ENCODE results near the gene FBXO4.

The FBXO4 gene

DNA sequence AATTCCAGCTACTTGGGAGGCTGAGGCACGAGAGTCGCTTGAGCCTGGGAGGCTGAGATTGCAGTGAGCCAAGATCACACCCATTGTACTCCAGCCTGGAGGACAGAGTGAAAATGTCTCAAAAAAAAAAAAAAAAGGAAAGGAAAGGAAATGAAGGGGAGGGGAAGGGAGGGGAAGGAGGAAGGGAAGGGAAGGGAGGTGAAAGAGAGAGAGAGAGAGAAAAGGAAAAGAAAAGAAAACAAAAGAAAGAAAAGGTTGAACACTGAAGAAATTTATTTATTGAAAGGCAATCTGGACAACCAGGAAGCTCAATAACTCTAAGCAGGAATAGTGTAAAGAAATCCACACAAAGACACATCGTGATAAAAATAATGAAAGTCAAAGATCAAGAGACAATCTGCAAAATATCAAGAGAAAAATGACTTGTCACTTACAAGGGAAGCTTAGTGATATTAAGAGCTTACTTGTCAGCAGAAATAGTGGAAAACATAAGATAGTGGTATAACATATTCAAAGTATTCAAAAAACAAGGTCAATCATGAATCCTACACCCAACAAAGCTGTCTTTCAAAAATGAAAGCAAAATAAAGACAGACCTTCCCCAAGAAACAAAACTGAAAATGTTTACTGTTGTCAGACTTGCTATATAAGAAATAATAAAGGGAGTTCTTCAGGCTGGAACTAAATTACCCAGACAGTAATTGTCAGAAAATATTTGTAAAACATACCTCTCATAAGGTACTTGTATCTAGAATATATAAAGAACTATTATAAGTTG lies 31.8 kb upstream of the FBXO4 start:
- no peak overlapping the region for H3K4me3 ChIP-seq (ENCODE audit: low read length)
- no peaks in the 10 kb centered on the region for H3K4me1 ChIP-seq (ENCODE audit: control insufficient read depth, low read depth, low read length)
- H3K9me3 ChIP-seq (ENCODE audit: control insufficient read depth, low read depth, low read length): peaks cover 3% of the 10 kb centered on the region
- peaks cover 8% of the 10 kb centered on the region for H3K27me3 ChIP-seq (ENCODE audit: control insufficient read depth, insufficient read depth, low read length)
- no peaks in the 10 kb centered on the region for H3K36me3 ChIP-seq (ENCODE audit: control insufficient read depth, low read depth, low read length)
- H3K27ac ChIP-seq (ENCODE audit: low read length): no peak overlapping the region
- H3K9ac ChIP-seq (ENCODE audit: low read length): no peak overlapping the region

GRCh38 chr5:41896230-41896629 lies 28.9 kb upstream of the FBXO4 start:
- Histone ChIP-seq H3K27me3 (ENCODE audit: control insufficient read depth, insufficient read depth, low read length) (peaks cover 8% of the 10 kb centered on the region), H3K36me3 (ENCODE audit: control insufficient read depth, low read depth, low read length) (no peaks in the 10 kb centered on the region), H3K4me3 (ENCODE audit: low read length) (no peak overlapping the region), H3K4me1 (ENCODE audit: control insufficient read depth, low read depth, low read length) (no peaks in the 10 kb centered on the region), H3K27ac (ENCODE audit: low read length) (no peak overlapping the region), H3K9ac (ENCODE audit: low read length) (no peak overlapping the region), H3K9me3 (ENCODE audit: control insufficient read depth, low read depth, low read length) (no peaks in the 10 kb centered on the region)

GRCh38 chr5:41903382-41903891 lies 21.6 kb upstream of the FBXO4 start:
- Histone ChIP-seq H3K27ac (ENCODE audit: low read length) (peak overlapping the region; percentile 3), H3K4me3 (ENCODE audit: low read length) (peak overlapping the region; percentile 56), H3K9ac (ENCODE audit: low read length) (peak overlapping the region; percentile 40), H3K36me3 (ENCODE audit: control insufficient read depth, low read depth, low read length) (peaks cover 16% of the 10 kb centered on the region), H3K4me1 (ENCODE audit: control insufficient read depth, low read depth, low read length) (peaks cover 4% of the 10 kb centered on the region), H3K27me3 (ENCODE audit: control insufficient read depth, insufficient read depth, low read length) (peaks cover 4% of the 10 kb centered on the region), H3K9me3 (ENCODE audit: control insufficient read depth, low read depth, low read length) (no peaks in the 10 kb centered on the region)

GRCh38 chr5:41903892-41904799 lies 20.9 kb upstream of the FBXO4 start, which contains the start of gene RIMOC1:
Gene RIMOC1, plus strand, starts transcription at chr5:41904344. Its CDS starts 24 bp downstream, at chr5:41904368.
- peaks cover 22% of the 10 kb centered on the region for H3K36me3 ChIP-seq (ENCODE audit: control insufficient read depth, low read depth, low read length)
- peak within 1 kb of the TSS; percentile 92 for H3K9ac ChIP-seq (ENCODE audit: low read length)
- H3K27ac ChIP-seq (ENCODE audit: low read length): peak within 1 kb of the TSS; percentile 81
- H3K27me3 ChIP-seq (ENCODE audit: control insufficient read depth, insufficient read depth, low read length): peaks cover 4% of the 10 kb centered on the region
- peak within 1 kb of the TSS; percentile 94 for H3K4me3 ChIP-seq (ENCODE audit: low read length)
- no peaks in the 10 kb centered on the region for H3K9me3 ChIP-seq (ENCODE audit: control insufficient read depth, low read depth, low read length)
- peaks cover 4% of the 10 kb centered on the region for H3K4me1 ChIP-seq (ENCODE audit: control insufficient read depth, low read depth, low read length)

GRCh38 chr5:41906151-41906550 lies 18.9 kb upstream of the FBXO4 start:
- no peak overlapping the region for H3K9ac ChIP-seq (ENCODE audit: low read length)
- no peak overlapping the region for H3K27ac ChIP-seq (ENCODE audit: low read length)
- H3K9me3 ChIP-seq (ENCODE audit: control insufficient read depth, low read depth, low read length): no peaks in the 10 kb centered on the region
- H3K27me3 ChIP-seq (ENCODE audit: control insufficient read depth, insufficient read depth, low read length): peaks cover 4% of the 10 kb centered on the region
- H3K4me3 ChIP-seq (ENCODE audit: low read length): no peak overlapping the region
- H3K4me1 ChIP-seq (ENCODE audit: control insufficient read depth, low read depth, low read length): peaks cover 4% of the 10 kb centered on the region
- peaks cover 38% of the 10 kb centered on the region for H3K36me3 ChIP-seq (ENCODE audit: control insufficient read depth, low read depth, low read length)

GRCh38 chr5:41908374-41909079 lies 16.6 kb upstream of the FBXO4 start:
- H3K27ac ChIP-seq (ENCODE audit: low read length): no peak overlapping the region
- H3K36me3 ChIP-seq (ENCODE audit: control insufficient read depth, low read depth, low read length): peaks cover 60% of the 10 kb centered on the region
- H3K9me3 ChIP-seq (ENCODE audit: control insufficient read depth, low read depth, low read length): no peaks in the 10 kb centered on the region
- H3K4me1 ChIP-seq (ENCODE audit: control insufficient read depth, low read depth, low read length): peaks cover under 1% of the 10 kb centered on the region
- no peak overlapping the region for H3K9ac ChIP-seq (ENCODE audit: low read length)
- no peaks in the 10 kb centered on the region for H3K27me3 ChIP-seq (ENCODE audit: control insufficient read depth, insufficient read depth, low read length)
- no peak overlapping the region for H3K4me3 ChIP-seq (ENCODE audit: low read length)

GRCh38 chr5:41918105-41918504 lies 7.0 kb upstream of the FBXO4 start:
- Histone ChIP-seq H3K4me3 (ENCODE audit: low read length) (no peak overlapping the region), H3K36me3 (ENCODE audit: control insufficient read depth, low read depth, low read length) (peaks cover 59% of the 10 kb centered on the region), H3K27ac (ENCODE audit: low read length) (no peak overlapping the region), H3K9me3 (ENCODE audit: control insufficient read depth, low read depth, low read length) (no peaks in the 10 kb centered on the region), H3K9ac (ENCODE audit: low read length) (no peak overlapping the region), H3K4me1 (ENCODE audit: control insufficient read depth, low read depth, low read length) (no peaks in the 10 kb centered on the region), H3K27me3 (ENCODE audit: control insufficient read depth, insufficient read depth, low read length) (no peaks in the 10 kb centered on the region)

GRCh38 chr5:41921166-41921565 lies 3.9 kb upstream of the FBXO4 start:
- Histone ChIP-seq H3K36me3 (ENCODE audit: control insufficient read depth, low read depth, low read length) (peaks cover 34% of the 10 kb centered on the region), H3K27ac (ENCODE audit: low read length) (no peak overlapping the region), H3K4me1 (ENCODE audit: control insufficient read depth, low read depth, low read length) (no peaks in the 10 kb centered on the region), H3K4me3 (ENCODE audit: low read length) (no peak overlapping the region), H3K9me3 (ENCODE audit: control insufficient read depth, low read depth, low read length) (no peaks in the 10 kb centered on the region), H3K9ac (ENCODE audit: low read length) (no peak overlapping the region), H3K27me3 (ENCODE audit: control insufficient read depth, insufficient read depth, low read length) (no peaks in the 10 kb centered on the region)

GRCh38 chr5:41921874-41922273 lies 3.2 kb upstream of the FBXO4 start:
- Histone ChIP-seq H3K9ac (ENCODE audit: low read length) (no peak overlapping the region), H3K9me3 (ENCODE audit: control insufficient read depth, low read depth, low read length) (no peaks in the 10 kb centered on the region), H3K27me3 (ENCODE audit: control insufficient read depth, insufficient read depth, low read length) (no peaks in the 10 kb centered on the region), H3K4me1 (ENCODE audit: control insufficient read depth, low read depth, low read length) (no peaks in the 10 kb centered on the region), H3K36me3 (ENCODE audit: control insufficient read depth, low read depth, low read length) (peaks cover 28% of the 10 kb centered on the region), H3K4me3 (ENCODE audit: low read length) (no peak overlapping the region), H3K27ac (ENCODE audit: low read length) (no peak overlapping the region)

GRCh38 chr5:41924526-41924871 lies 582 bp upstream of the FBXO4 start:
- Histone ChIP-seq H3K4me1 (ENCODE audit: control insufficient read depth, low read depth, low read length) (no peaks in the 10 kb centered on the region), H3K9ac (ENCODE audit: low read length) (peak overlapping the region; percentile 54), H3K4me3 (ENCODE audit: low read length) (peak overlapping the region; percentile 70), H3K27me3 (ENCODE audit: control insufficient read depth, insufficient read depth, low read length) (no peaks in the 10 kb centered on the region), H3K9me3 (ENCODE audit: control insufficient read depth, low read depth, low read length) (no peaks in the 10 kb centered on the region), H3K27ac (ENCODE audit: low read length) (no peak overlapping the region), H3K36me3 (ENCODE audit: control insufficient read depth, low read depth, low read length) (peaks cover 8% of the 10 kb centered on the region)

GRCh38 chr5:41925555-41925951 lies 472 bp downstream of the FBXO4 start:
- no peaks in the 10 kb centered on the region for H3K9me3 ChIP-seq (ENCODE audit: control insufficient read depth, low read depth, low read length)
- no peaks in the 10 kb centered on the region for H3K27me3 ChIP-seq (ENCODE audit: control insufficient read depth, insufficient read depth, low read length)
- H3K4me3 ChIP-seq (ENCODE audit: low read length): peak overlapping the region; percentile 70
- H3K9ac ChIP-seq (ENCODE audit: low read length): peak overlapping the region; percentile 54
- H3K36me3 ChIP-seq (ENCODE audit: control insufficient read depth, low read depth, low read length): no peaks in the 10 kb centered on the region
- no peaks in the 10 kb centered on the region for H3K4me1 ChIP-seq (ENCODE audit: control insufficient read depth, low read depth, low read length)
- no peak overlapping the region for H3K27ac ChIP-seq (ENCODE audit: low read length)

Measured in iPS-18a (cell line).